Aorta (tissue), 5 donors: Measurements from ENCODE around the gene KCNB1. TPM values are rescaled to one million over a fixed set of nuclear protein-coding genes. Genes with fewer than 3 reads are reported as not detected.

Source experiments
- ATAC-seq: fragments of 200-7000 bp; cut with Tn5 transposase; one replicate; pipeline ENCODE4 v1.9.1; 2022; ENCODE audit warnings: moderate library complexity; ENCODE audit not compliant: low FRiP score
- DNase-seq, 2 donors: peaks; one replicate each; pipeline ENCODE4 v3.0.0-alpha.2; 2020
- H3K27ac ChIP-seq, 2 donors: one replicate each; pipeline ENCODE4 v1.5.1; 2013; ENCODE audit warnings: low read length in 2 of 2, mild to moderate bottlenecking in 2 of 2, moderate library complexity in 2 of 2, control low read depth in 1 of 2, inconsistent platforms in 1 of 2, low read depth in 1 of 2
- H3K27me3 ChIP-seq, 2 donors: one replicate each; pipeline ENCODE4 v1.6.1; 2013; ENCODE audit warnings: control low read depth in 1 of 2, low read length in 1 of 2, mild to moderate bottlenecking in 1 of 2, moderate library complexity in 1 of 2; ENCODE audit not compliant: insufficient read depth in 2 of 2, control insufficient read depth in 1 of 2
- H3K36me3 ChIP-seq, 2 donors: one replicate each; pipeline ENCODE4 v1.6.1; 2013; ENCODE audit warnings: control low read depth in 1 of 2, low read length in 1 of 2, mild to moderate bottlenecking in 1 of 2; ENCODE audit not compliant: insufficient read depth in 2 of 2, control insufficient read depth in 1 of 2
- H3K4me1 ChIP-seq, 2 donors: one replicate each; pipeline ENCODE4 v1.6.1; 2013; ENCODE audit warnings: low read length in 2 of 2, control low read depth in 1 of 2, mild to moderate bottlenecking in 1 of 2, moderate library complexity in 1 of 2; ENCODE audit not compliant: insufficient read depth in 2 of 2, control insufficient read depth in 1 of 2
- H3K4me3 ChIP-seq, 2 donors: one replicate each; pipeline ENCODE4 v1.5.1; 2013; ENCODE audit warnings: low read length in 2 of 2, control low read depth in 1 of 2, mild to moderate bottlenecking in 1 of 2
- H3K9me3 ChIP-seq: one replicate; pipeline ENCODE4 v1.6.1; 2013; ENCODE audit warnings: mild to moderate bottlenecking, low read length; ENCODE audit not compliant: control insufficient read depth
- WGBS, 2 donors: extraction: QIAGEN DNeasy Blood & Tissue Kit; methylation state at CpG; one replicate each; pipeline ENCODE4 v1.1.7; 2013; 5-methylcytosine and 5-hydroxymethylcytosine counted together
- intact Hi-C, 2 donors: fragments of 100-400 bp; cut with DNase I; formaldehyde crosslinking; loops; one replicate each; pipeline versions ENCODE4 v1.14.2 to v1.15.0; 2022
- polyA plus RNA-seq, 2 donors: library from polyadenylated mRNA; stranded (reverse); fragments of 200-250 nt; gene quantifications; one replicate each; pipeline ENCODE4 v1.2.3, GENCODE V29; 2013
- total RNA-seq, 2 donors: library from RNA; stranded (reverse); fragmentation: NEBNext Ultra II Directional; extraction: Animal tissue kit (Norgen Biotek cat#: 25700); gene quantifications; one replicate each; pipeline ENCODE4 v1.2.1, GENCODE V29; 2021
- donor health status: healthy with polysubstance abuse.
- donor health status: Bipolar disorder and iron deficiency.
- donor health status: DM: no; HTN: no; CAD: no.
- donor health status: DM: no; HTN: no; CAD: no.
- donor health status: DM: yes; HTN: yes; CAD: no.

The KCNB1 gene
- total and polyA plus RNA-seq, 4 donors: under 0.01 to 2.0 (median 0.65) TPM; not detected in 1

- Histone ChIP-seq H3K4me3 (no peak overlapping the region), H3K4me1 (no peaks in the 10 kb centered on the region), H3K27ac (no peak overlapping the region), H3K36me3 (no peaks in the 10 kb centered on the region), H3K27me3 (no peaks in the 10 kb centered on the region), H3K9me3 (no peaks in the 10 kb centered on the region)
- DNase-seq (no peak), ATAC-seq (no peak)
- intact Hi-C loops: no loop called here
- WGBS, 2 donors: 95 to 97% methylated on average over 2 of the region's 2 CpGs
Observed at GRCh38 chr20:49430320-49430719, 52.1 kb downstream of the KCNB1 start.

- Histone ChIP-seq H3K4me1 (no peaks in the 10 kb centered on the region), H3K9me3 (no peaks in the 10 kb centered on the region), H3K27me3 (no peaks in the 10 kb centered on the region), H3K27ac (no peak overlapping the region), H3K4me3 (no peak overlapping the region), H3K36me3 (no peaks in the 10 kb centered on the region)
- 20 to 32% methylated on average over 13 of the region's 13 CpGs for WGBS, 2 donors
- DNase-seq: no peak
- no peak for ATAC-seq
- intact Hi-C loops: no loop called here
Observed at GRCh38 chr20:49427751-49428518, 54.5 kb downstream of the KCNB1 start.

GRCh38 chr20:49426873-49427272, 55.6 kb downstream of the KCNB1 start:
- 0% methylated on average over 1 of the region's 1 CpG; no CpG with 5 or more reads in 1 of the 2 donors for WGBS, 2 donors
- H3K36me3 ChIP-seq: no peaks in the 10 kb centered on the region
- ATAC-seq (no peak), DNase-seq (no peak)
- H3K9me3 ChIP-seq: no peaks in the 10 kb centered on the region
- no peaks in the 10 kb centered on the region for H3K27me3 ChIP-seq
- intact Hi-C loops: no loop called here
- H3K4me3 ChIP-seq: no peak overlapping the region
- no peak overlapping the region for H3K27ac ChIP-seq
- H3K4me1 ChIP-seq: no peaks in the 10 kb centered on the region

- ATAC-seq (no peak), DNase-seq (no peak)
- Histone ChIP-seq H3K4me3 (no peak overlapping the region), H3K27me3 (no peaks in the 10 kb centered on the region), H3K4me1 (no peaks in the 10 kb centered on the region), H3K9me3 (no peaks in the 10 kb centered on the region), H3K27ac (no peak overlapping the region), H3K36me3 (no peaks in the 10 kb centered on the region)
- 88 to 96% methylated on average over 5 of the region's 5 CpGs for WGBS, 2 donors
- intact Hi-C loops: no loop called here
Observed at GRCh38 chr20:49426395-49426794, 56.1 kb downstream of the KCNB1 start.

- ATAC-seq: no peak
- no peak overlapping the region for H3K27ac ChIP-seq
- H3K36me3 ChIP-seq: no peaks in the 10 kb centered on the region
- intact Hi-C loops: no loop called here
- H3K27me3 ChIP-seq: no peaks in the 10 kb centered on the region
- no peaks in the 10 kb centered on the region for H3K9me3 ChIP-seq
- H3K4me1 ChIP-seq: no peaks in the 10 kb centered on the region
- H3K4me3 ChIP-seq: no peak overlapping the region
- DNase-seq: peak in 1 of 2 donors; percentile 55
- whole genome bisulfite sequencing, 2 donors: 64 to 76% methylated on average over 13 of the region's 13 CpGs
Observed at GRCh38 chr20:49424536-49424935, 57.9 kb downstream of the KCNB1 start.

- intact Hi-C loops: no loop called here
- Histone ChIP-seq H3K4me3 (no peak overlapping the region), H3K27ac (no peak overlapping the region), H3K27me3 (no peaks in the 10 kb centered on the region), H3K9me3 (no peaks in the 10 kb centered on the region), H3K36me3 (no peaks in the 10 kb centered on the region), H3K4me1 (no peaks in the 10 kb centered on the region)
- 90 to 94% methylated on average over 6 of the region's 6 CpGs for WGBS, 2 donors
- DNase-seq: peak in 1 of 2 donors; percentile 6
- ATAC-seq: no peak
Observed at GRCh38 chr20:49422161-49422560, 60.3 kb downstream of the KCNB1 start.

GRCh38 chr20:49420811-49421295, 61.6 kb downstream of the KCNB1 start:
- ATAC-seq (no peak), DNase-seq (peak in 1 of 2 donors; percentile 48)
- Histone ChIP-seq H3K9me3 (no peaks in the 10 kb centered on the region), H3K4me1 (no peaks in the 10 kb centered on the region), H3K27me3 (no peaks in the 10 kb centered on the region), H3K36me3 (no peaks in the 10 kb centered on the region), H3K4me3 (no peak overlapping the region), H3K27ac (no peak overlapping the region)
- 90 to 91% methylated on average over 6 of the region's 6 CpGs for WGBS, 2 donors
- intact Hi-C loops: no loop called here

- ATAC-seq: no peak
- Histone ChIP-seq H3K4me3 (no peak overlapping the region), H3K4me1 (no peaks in the 10 kb centered on the region), H3K27me3 (no peaks in the 10 kb centered on the region), H3K9me3 (no peaks in the 10 kb centered on the region), H3K27ac (no peak overlapping the region), H3K36me3 (no peaks in the 10 kb centered on the region)
- WGBS, 2 donors: 100% methylated on average over 1 of the region's 1 CpG
- intact Hi-C loops: no loop called here
- DNase-seq: no peak
Observed at GRCh38 chr20:49420292-49420691, 62.2 kb downstream of the KCNB1 start.

- no peaks in the 10 kb centered on the region for H3K9me3 ChIP-seq
- 93 to 94% methylated on average over 1 of the region's 1 CpG for WGBS, 2 donors
- no peaks in the 10 kb centered on the region for H3K4me1 ChIP-seq
- no peak overlapping the region for H3K4me3 ChIP-seq
- no peaks in the 10 kb centered on the region for H3K27me3 ChIP-seq
- H3K36me3 ChIP-seq: no peaks in the 10 kb centered on the region
- intact Hi-C loops: no loop called here
- no peak overlapping the region for H3K27ac ChIP-seq
- ATAC-seq (no peak), DNase-seq (peak in 1 of 2 donors; percentile 34)
Observed at GRCh38 chr20:49419785-49420184, 62.7 kb downstream of the KCNB1 start.
